Retinal pigment epithelial cell (primary cell): ENCODE measurements around the gene PCAT7.

Experiments used
- DNase-seq: peaks from one replicate; pipeline ENCODE4 v3.0.0-alpha.2; 2010; ENCODE audit warnings: low read depth
- H3K4me3 ChIP-seq: 2 replicates; pipeline ENCODE4 v1.5.1; 2011; ENCODE audit warnings: mild to moderate bottlenecking, low read length, control low read depth, moderate library complexity
- CTCF ChIP-seq: conservative IDR thresholded peaks from 2 replicates; pipeline ENCODE4 v1.5.1; 2011; ENCODE audit warnings: low read depth, low read length, control low read depth, inconsistent platforms

Gene PCAT7

GRCh38 chr9:94525396-94526035 is 29.4 kb upstream of the PCAT7 start:
- TF ChIP-seq CTCF = no peak
- H3K4me3 ChIP-seq = no peak overlapping the region
- no peak for DNase-seq

GRCh38 chr9:94526271-94526670 is 28.6 kb upstream of the PCAT7 start:
- no peak overlapping the region for H3K4me3 ChIP-seq
- DNase-seq = no peak
- TF ChIP-seq CTCF = no peak

- H3K4me3 ChIP-seq = no peak overlapping the region
- TF ChIP-seq CTCF = no peak
- DNase-seq = no peak
These were observed 27.9 kb upstream of the PCAT7 start for GRCh38 chr9:94526951-94527350.

- no peak for DNase-seq
- TF ChIP-seq CTCF = no peak
- H3K4me3 ChIP-seq = no peak overlapping the region
These were observed 26.0 kb upstream of the PCAT7 start for GRCh38 chr9:94528886-94529285.

GRCh38 chr9:94533155-94533554 is 21.7 kb upstream of the PCAT7 start:
- H3K4me3 ChIP-seq = no peak overlapping the region
- TF ChIP-seq CTCF = no peak
- no peak for DNase-seq

GRCh38 chr9:94533601-94534000 is 21.3 kb upstream of the PCAT7 start:
- no peak for TF ChIP-seq CTCF
- H3K4me3 ChIP-seq = no peak overlapping the region
- no peak for DNase-seq

- no peak for DNase-seq
- H3K4me3 ChIP-seq = no peak overlapping the region
- TF ChIP-seq CTCF = no peak
These were observed 20.0 kb upstream of the PCAT7 start for GRCh38 chr9:94534901-94535300.
